ENCODE results near the gene RALGPS1. TPM values are rescaled to one million over a fixed set of nuclear protein-coding genes. Genes with fewer than 3 reads are reported as not detected.

Gene RALGPS1
- total RNA-seq, 1 experiment from 2014 or later: 28.5 TPM

GRCh38 chr9:127133739-127134167, 219.2 kb downstream of the RALGPS1 start:
- no peak for DNase-seq (ENCODE audit: low spot score)
- CTCF ChIA-PET: interaction anchor here (0.6 to 2.0 kb wide), 4 partner anchors 10 to 168 kb away, joined by 3 to 13 read pairs (median 6); partner anchors contain the start of gene ANGPTL2
- H3K4me1 Mint-ChIP-seq: peaks cover 37% of the 10 kb centered on the region
- no peaks in the 10 kb centered on the region for H3K27me3 Mint-ChIP-seq (ENCODE audit: low read depth)
- H3K36me3 Mint-ChIP-seq: no peaks in the 10 kb centered on the region
- POLR2A ChIA-PET: interaction anchor here (0.6 to 1.6 kb wide), 2 partner anchors 11 to 50 kb away, joined by 3 to 6 read pairs; partner anchors contain the start of gene ANGPTL2
- 0 out of 2 replicates have a peak overlapping the region, but pooled peaks have one; percentile 17 for H3K27ac Mint-ChIP-seq
- peak; percentile 40 for ATAC-seq
- H3K9me3 Mint-ChIP-seq: no peaks in the 10 kb centered on the region
- H3K4me3 Mint-ChIP-seq: no peak overlapping the region
- TF ChIP-seq MLX (CRISPR knock-in tag; IDR thresholded peaks at IDR 0.05) (no peak), MXD4 (CRISPR knock-in tag; IDR thresholded peaks at IDR 0.05; ENCODE audit: borderline replicate concordance) (no peak)

GRCh38 chr9:127135056-127135745, 220.6 kb downstream of the RALGPS1 start:
- H3K4me3 Mint-ChIP-seq: no peak overlapping the region
- ATAC-seq (no peak), DNase-seq (ENCODE audit: low spot score) (no peak)
- no peaks in the 10 kb centered on the region for H3K27me3 Mint-ChIP-seq (ENCODE audit: low read depth)
- ChIA-PET POLR2A (interaction anchor here (1.3 kb wide), 1 partner anchor 12 kb away, joined by 3 read pairs; the partner anchor contains the start of gene ANGPTL2), CTCF (no interaction called here)
- no peak for TF ChIP-seq GRHL2 (CRISPR knock-in tag; IDR thresholded peaks at IDR 0.05; ENCODE audit: insufficient replicate concordance, severe bottlenecking)
- no peak for TF ChIP-seq NFATC4 (CRISPR knock-in tag; IDR thresholded peaks at IDR 0.05)
- TF ChIP-seq ZNF138 (CRISPR knock-in tag; conservative IDR thresholded peaks at IDR 0.05): no peak
- TF ChIP-seq MYBL2 (CRISPR knock-in tag; IDR thresholded peaks at IDR 0.05): no peak
- TF ChIP-seq TEAD4 (CRISPR knock-in tag; IDR thresholded peaks at IDR 0.05): no peak
- no peak for TF ChIP-seq CBFB (CRISPR knock-in tag; IDR thresholded peaks at IDR 0.05; ENCODE audit: low read depth)
- no peak for TF ChIP-seq NR2C2 (CRISPR knock-in tag; IDR thresholded peaks at IDR 0.05)
- no peak for TF ChIP-seq ZBTB21 (CRISPR knock-in tag; IDR thresholded peaks at IDR 0.05; ENCODE audit: borderline replicate concordance)
- no peak for TF ChIP-seq NFE2L1 (CRISPR knock-in tag; IDR thresholded peaks at IDR 0.05)
- TF ChIP-seq ZNF512 (CRISPR knock-in tag; IDR thresholded peaks at IDR 0.05; ENCODE audit: borderline replicate concordance): no peak
- no peak overlapping the region for H3K27ac Mint-ChIP-seq
- H3K9me3 Mint-ChIP-seq: no peaks in the 10 kb centered on the region
- H3K4me1 Mint-ChIP-seq: peaks cover 37% of the 10 kb centered on the region
- H3K36me3 Mint-ChIP-seq: no peaks in the 10 kb centered on the region

GRCh38 chr9:127136081-127136879, 221.7 kb downstream of the RALGPS1 start:
- peaks cover 34% of the 10 kb centered on the region for H3K4me1 Mint-ChIP-seq
- H3K27ac Mint-ChIP-seq: no peak overlapping the region
- CTCF ChIA-PET: interaction anchor here (0.7 to 1.0 kb wide), 2 partner anchors 25 to 269 kb away, joined by 3 read pairs; no protein-coding TSS in a partner anchor
- TF ChIP-seq PRDM15 (CRISPR knock-in tag; IDR thresholded peaks at IDR 0.05) (no peak), ARID4B (CRISPR knock-in tag; IDR thresholded peaks at IDR 0.05; ENCODE audit: borderline replicate concordance) (no peak), GABPB1 (CRISPR knock-in tag; IDR thresholded peaks at IDR 0.05) (no peak), SOX15 (CRISPR knock-in tag; IDR thresholded peaks at IDR 0.05) (no peak)
- ATAC-seq: no peak
- no peaks in the 10 kb centered on the region for H3K9me3 Mint-ChIP-seq
- H3K36me3 Mint-ChIP-seq: no peaks in the 10 kb centered on the region
- H3K4me3 Mint-ChIP-seq: no peak overlapping the region
- POLR2A ChIA-PET: interaction anchor here (1.3 kb wide), 1 partner anchor 14 kb away, joined by 3 read pairs; the partner anchor contains the start of gene ANGPTL2
- DNase-seq (ENCODE audit: low spot score): no peak
- no peaks in the 10 kb centered on the region for H3K27me3 Mint-ChIP-seq (ENCODE audit: low read depth)
